ENCODE results near the gene SEC24D.

- TF ChIP-seq GATA1 (IDR thresholded peaks at IDR 0.05; ENCODE audit: low read depth, low read length) = no peak
- no peak for TF ChIP-seq POLR2A (IDR thresholded peaks at IDR 0.05; ENCODE audit: low read length)
These were observed 41.9 kb upstream of the SEC24D start for GRCh38 chr4:118877797-118878196.
